Thyroid gland (tissue), 4 donors: ENCODE data around the gene IFIT1. TPM values are rescaled to one million over a fixed set of nuclear protein-coding genes. Genes with fewer than 3 reads are reported as not detected.

ENCODE experiments used
- DNase-seq, 2 donors: peaks; one replicate each; pipeline ENCODE4 v3.0.0-alpha.2; 2019
- H3K27ac ChIP-seq, 3 donors: fragments of 200-600 bp; sonication (generic); 1 replicate in 2 of 3; 2 replicates in 1 of 3; pipeline ENCODE4 v1.5.1; 2016 to 2019; ENCODE audit warnings: mild to moderate bottlenecking in 1 of 3, moderate library complexity in 1 of 3
- H3K27me3 ChIP-seq: fragments of 200-600 bp; sonication (generic); one replicate; pipeline ENCODE4 v1.5.1; 2019
- H3K36me3 ChIP-seq, 2 donors: fragments of 200-600 bp; sonication (generic); one replicate each; pipeline ENCODE4 v1.5.1; 2016 to 2019
- H3K4me1 ChIP-seq, 2 donors: fragments of 200-600 bp; sonication (generic); one replicate each; pipeline ENCODE4 v1.5.1; 2017 to 2019
- H3K4me3 ChIP-seq, 3 donors: fragments of 200-600 bp; sonication (generic); replicated peaks in 1 of 3; 1 replicate in 2 of 3; 2 replicates in 1 of 3; pipeline ENCODE4 v1.5.1; 2016; ENCODE audit warnings: mild to moderate bottlenecking in 1 of 3
- H3K9me3 ChIP-seq: fragments of 200-600 bp; sonication (generic); one replicate; pipeline ENCODE4 v1.5.1; 2017
- CTCF ChIP-seq, 6 experiments: fragments of 200-600 bp in 3 of 6; fragments of 450-650 bp in 3 of 6; sonication (generic) in 3 of 6; IDR thresholded peaks; one replicate each; pipeline ENCODE4 v1.5.1; 2016 to 2019; ENCODE audit warnings: antibody characterized with exemption in 6 of 6, mild to moderate bottlenecking in 2 of 6, inconsistent platforms in 1 of 6, moderate library complexity in 1 of 6
- POLR2A ChIP-seq, 2 donors: fragments of 450-650 bp; IDR thresholded peaks; one replicate each; pipeline ENCODE4 v1.6.1; 2017; ENCODE audit warnings: antibody characterized with exemption in 2 of 2, mild to moderate bottlenecking in 2 of 2, moderate library complexity in 1 of 2
- WGBS, 2 donors: methylation state at CpG; one replicate each; pipeline ENCODE4 v1.1.5; 2017; 5-methylcytosine and 5-hydroxymethylcytosine counted together
- intact Hi-C: fragments of 100-400 bp; cut with DNase I; formaldehyde crosslinking; loops from one replicate; pipeline ENCODE4 v1.15.1; 2023
- total RNA-seq, 4 donors: library from RNA; depleted of rRNA; stranded (reverse); fragments of >200 nt; gene quantifications; one replicate each; pipeline ENCODE4 v1.2.3, GENCODE V29; 2016

IFIT1 gene
- total RNA-seq, 4 donors from 2014 or later, result 5.5 to 15.9 (median 10.0) TPM

DNA sequence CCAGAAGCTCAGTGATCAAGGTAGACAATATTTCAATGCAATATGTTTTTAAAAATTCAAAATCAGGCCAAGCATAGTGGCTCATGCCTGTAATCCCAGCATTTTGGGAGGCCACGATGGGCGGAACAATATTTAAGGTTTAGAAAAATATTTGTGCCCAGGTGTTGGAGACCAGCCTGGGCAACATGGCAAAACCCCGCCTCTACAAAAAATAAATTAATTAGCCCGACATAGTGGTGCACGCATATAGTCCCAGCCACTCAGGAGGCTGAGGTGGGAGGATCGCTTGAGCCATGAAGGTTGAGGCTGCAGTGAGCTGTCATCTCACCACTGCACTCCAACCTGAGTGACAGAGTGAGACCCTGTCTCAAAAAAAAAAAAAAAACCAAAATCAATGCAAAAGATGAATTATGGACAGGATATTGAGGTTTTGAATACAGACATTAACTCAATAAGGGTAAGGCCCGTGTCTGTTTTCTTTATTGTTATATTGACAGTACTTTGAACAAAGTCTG lies 21.0 kb downstream of the IFIT1 start:
- H3K27ac ChIP-seq, result peak overlapping the region; percentile 98 to 100 (median 99)
- 81 to 94% methylated on average over 7 of the region's 7 CpGs for WGBS, 2 donors
- H3K36me3 ChIP-seq, result peaks cover 0 to 4% of the 10 kb centered on the region in 2 donors
- no peak for DNase-seq
- H3K27me3 ChIP-seq, result no peaks in the 10 kb centered on the region
- TF ChIP-seq CTCF (IDR thresholded peaks at IDR 0.05) (no peak), POLR2A (IDR thresholded peaks at IDR 0.05) (no peak)
- H3K9me3 ChIP-seq, result no peaks in the 10 kb centered on the region
- peaks cover 0 to 15% of the 10 kb centered on the region in 2 donors for H3K4me1 ChIP-seq
- H3K4me3 ChIP-seq, result no peak overlapping the region
- intact Hi-C loops, result no loop called here

GRCh38 chr10:89414146-89414878 lies 21.9 kb downstream of the IFIT1 start, which contains the start of gene IFIT5:
Gene IFIT5 (plus strand): TSS chr10:89414568. CDS start chr10:89414799, 231 bp downstream.
- peaks cover 0 to 15% of the 10 kb centered on the region in 2 donors for H3K4me1 ChIP-seq
- no peak for TF ChIP-seq CTCF (IDR thresholded peaks at IDR 0.05)
- peak; percentile 7 to 80 for TF ChIP-seq POLR2A (IDR thresholded peaks at IDR 0.05)
- H3K27ac ChIP-seq, result peak within 1 kb of the TSS; percentile 98 to 100 (median 99)
- no peaks in the 10 kb centered on the region for H3K9me3 ChIP-seq
- WGBS, 2 donors, result 0% methylated on average over 46 to 48 of the region's 48 CpGs
- peaks cover 0 to 4% of the 10 kb centered on the region in 2 donors for H3K36me3 ChIP-seq
- peak within 1 kb of the TSS; percentile 77 to 94 (median 77) for H3K4me3 ChIP-seq
- no peaks in the 10 kb centered on the region for H3K27me3 ChIP-seq
- intact Hi-C loops, result no loop called here
- DNase-seq, result peak; percentile 72 to 75

GRCh38 chr10:89414879-89415821 lies 22.7 kb downstream of the IFIT1 start:
- H3K4me1 ChIP-seq, result peaks cover 0 to 16% of the 10 kb centered on the region in 2 donors
- intact Hi-C loops, result no loop called here

DNA sequence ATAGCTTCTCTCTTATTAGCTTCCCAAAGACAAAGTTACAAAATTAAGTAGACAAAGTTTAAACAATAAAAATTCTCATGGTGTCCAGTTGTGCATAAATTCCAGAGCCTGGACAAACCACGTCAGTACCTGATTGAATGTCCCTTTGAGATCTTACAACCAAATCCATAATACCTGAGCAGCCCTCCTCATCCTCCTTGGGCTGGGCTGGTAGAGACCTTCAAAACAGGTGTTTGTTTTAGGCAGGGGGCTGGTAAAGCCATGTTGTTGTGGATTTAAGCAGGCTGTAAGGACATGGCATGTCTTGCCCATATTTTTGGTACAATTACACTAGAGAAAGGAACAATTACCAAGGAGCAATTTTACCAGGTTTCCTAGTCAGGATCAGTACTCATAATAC lies 24.0 kb downstream of the IFIT1 start:
- Histone ChIP-seq H3K9me3 (no peaks in the 10 kb centered on the region), H3K27me3 (no peaks in the 10 kb centered on the region), H3K4me3 (no peak overlapping the region), H3K36me3 (peaks cover 0 to 4% of the 10 kb centered on the region in 2 donors), H3K4me1 (peaks cover 10 to 27% of the 10 kb centered on the region in 2 donors), H3K27ac (no peak overlapping the region)
- no peak for DNase-seq
- TF ChIP-seq POLR2A (IDR thresholded peaks at IDR 0.05) (no peak), CTCF (IDR thresholded peaks at IDR 0.05) (no peak)
- intact Hi-C loops, result no loop called here
- WGBS, 2 donors, result 90 to 97% methylated on average over 1 of the region's 1 CpG

More at GRCh38 chr10:89414879-89415821, 22.7 kb downstream of the IFIT1 start:
- Histone ChIP-seq H3K9me3 (no peaks in the 10 kb centered on the region), H3K27ac (peak overlapping the region; percentile 98 to 100 (median 99)), H3K4me3 (peak overlapping the region; percentile 77 to 94 (median 77)), H3K36me3 (peaks cover 0 to 4% of the 10 kb centered on the region in 2 donors), H3K27me3 (no peaks in the 10 kb centered on the region)
- WGBS, 2 donors, result 14 to 15% methylated on average over 23 to 25 of the region's 66 CpGs
- peak; percentile 47 to 51 for DNase-seq
- TF ChIP-seq POLR2A (IDR thresholded peaks at IDR 0.05) (no peak), CTCF (IDR thresholded peaks at IDR 0.05) (no peak)
